ENCODE data around the gene NFYB. TPM values are rescaled to one million over a fixed set of nuclear protein-coding genes. Genes with fewer than 3 reads are reported as not detected.
"Not testable (repeated sequence)": the region's sequence is repeated elsewhere in the genome, so short reads cannot be mapped to it uniquely, and the experiment has no call there.

NFYB gene
- total RNA-seq, 1 donor from 2014 or later, result 25.6 TPM

GRCh38 chr12:104121001-104121400, 17.0 kb downstream of the NFYB start:
- intact Hi-C loops (cut with micrococcal nuclease), result no loop called here

- intact Hi-C loops (cut with micrococcal nuclease), result no loop called here
Observed at GRCh38 chr12:104115587-104115975, 22.4 kb downstream of the NFYB start.

- intact Hi-C loops (cut with micrococcal nuclease), result not testable (repeated sequence)
Observed at GRCh38 chr12:104114834-104115586, 23.0 kb downstream of the NFYB start.

GRCh38 chr12:104109446-104110271, 28.4 kb downstream of the NFYB start:
- intact Hi-C loops (cut with micrococcal nuclease), result loop anchor here (1.0 to 10.0 kb wide), 4 partner anchors 52 to 231 kb away; no protein-coding TSS in a partner anchor

GRCh38 chr12:104108755-104109445, 29.1 kb downstream of the NFYB start:
- intact Hi-C loops (cut with micrococcal nuclease), result loop anchor here (1.0 to 10.0 kb wide), 4 partner anchors 52 to 231 kb away; no protein-coding TSS in a partner anchor

GRCh38 chr12:104106965-104107364, 31.0 kb downstream of the NFYB start:
- intact Hi-C loops (cut with micrococcal nuclease), result loop anchor here (10.0 kb wide), 1 partner anchor 122 kb away; no protein-coding TSS in a partner anchor

- intact Hi-C loops (cut with micrococcal nuclease), result loop anchor here (10.0 kb wide), 1 partner anchor 121 kb away; no protein-coding TSS in a partner anchor
Observed at GRCh38 chr12:104105461-104105860, 32.5 kb downstream of the NFYB start.

- intact Hi-C loops (cut with micrococcal nuclease), result no loop called here
Observed at GRCh38 chr12:104097954-104098353, 40.1 kb downstream of the NFYB start.

- intact Hi-C loops (cut with micrococcal nuclease), result no loop called here
Observed at GRCh38 chr12:104095289-104095688, 42.7 kb downstream of the NFYB start.

GRCh38 chr12:104094284-104094683, 43.7 kb downstream of the NFYB start:
- intact Hi-C loops (cut with micrococcal nuclease), result no loop called here

GRCh38 chr12:104091136-104091535, 46.9 kb downstream of the NFYB start:
- intact Hi-C loops (cut with micrococcal nuclease), result no loop called here

- intact Hi-C loops (cut with micrococcal nuclease), result no loop called here
Observed at GRCh38 chr12:104090685-104091084, 47.3 kb downstream of the NFYB start.

- intact Hi-C loops (cut with micrococcal nuclease), result no loop called here
Observed at GRCh38 chr12:104083769-104084475, 54.1 kb downstream of the NFYB start.

- intact Hi-C loops (cut with micrococcal nuclease), result no loop called here
Observed at GRCh38 chr12:104080764-104081163, 57.2 kb downstream of the NFYB start.

GRCh38 chr12:104079024-104079423, 59.0 kb downstream of the NFYB start:
- intact Hi-C loops (cut with micrococcal nuclease), result no loop called here

- intact Hi-C loops (cut with micrococcal nuclease), result no loop called here
Observed at GRCh38 chr12:104073699-104074098, 64.3 kb downstream of the NFYB start.

- intact Hi-C loops (cut with micrococcal nuclease), result no loop called here
Observed at GRCh38 chr12:104072099-104072498, 65.9 kb downstream of the NFYB start.
